ENCODE data around the gene DHRS9. TPM values are rescaled to one million over a fixed set of nuclear protein-coding genes. Genes with fewer than 3 reads are reported as not detected.

The DHRS9 gene
- total and polyA plus RNA-seq, 2 experiments from 2014 or later = not detected

GRCh38 chr2:169087757-169088379 is 18.5 kb downstream of the DHRS9 start:
- Mint-ChIP-seq H3K4me1 (peaks cover 12% of the 10 kb centered on the region; the same call in 2 of the 3 replicates), H3K4me3 (no peak overlapping the region), H3K36me3 (ENCODE audit: low read depth) (no peaks in the 10 kb centered on the region), H3K27me3 (ENCODE audit: insufficient read depth, low read depth, poor library complexity) (no peaks in the 10 kb centered on the region), H3K27ac (no peak overlapping the region), H3K9me3 (no peaks in the 10 kb centered on the region)
- Histone ChIP-seq H3K36me3 (ENCODE audit: insufficient read depth) (no peaks in the 10 kb centered on the region), H3F3A (replicated peaks; ENCODE audit: low read depth) (no peaks in the 10 kb centered on the region), H2AFZ (peak overlapping the region; percentile 57; the same call in 1 of the 2 replicates), H3K27ac (ENCODE audit: low read depth) (no peak overlapping the region), H3K27me3 (ENCODE audit: insufficient read depth) (no peaks in the 10 kb centered on the region), H3K4me3 (no peak overlapping the region), H3K79me2 (replicated peaks; ENCODE audit: insufficient read depth) (no peaks in the 10 kb centered on the region), H3K4me1 (ENCODE audit: insufficient read depth) (no peaks in the 10 kb centered on the region), H3K9me2 (ENCODE audit: insufficient read depth) (peaks cover 7% of the 10 kb centered on the region; the same call in 1 of the 2 replicates), H4K20me1 (replicated peaks; ENCODE audit: insufficient read depth) (no peaks in the 10 kb centered on the region), H3K4me2 (no peak overlapping the region)
- peak; percentile 32 for DNase-seq (ENCODE audit: low spot score)
- TF ChIP-seq POLR2AphosphoS5 (IDR thresholded peaks at IDR 0.05; ENCODE audit: low read depth) = no peak
- TF ChIP-seq CTCF (conservative IDR thresholded peaks at IDR 0.05; ENCODE audit: low read depth in 2 of 2) = peak; percentile 15 to 42; a peak in 2 of 4 replicates
- peak; percentile 89 for ATAC-seq

- no peak for TF ChIP-seq STAT1 (IDR thresholded peaks at IDR 0.05; ENCODE audit: unreplicated experiment)
- TF ChIP-seq ZNF114 (CRISPR knock-in tag; IDR thresholded peaks at IDR 0.05) = no peak
- no peak for TF ChIP-seq CTCF (conservative IDR thresholded peaks at IDR 0.05; ENCODE audit: low read depth in 2 of 2)
- no peak for TF ChIP-seq EZH2phosphoT487 (IDR thresholded peaks at IDR 0.05; ENCODE audit: unreplicated experiment)
- TF ChIP-seq ZNF331 (CRISPR knock-in tag; IDR thresholded peaks at IDR 0.05; ENCODE audit: low read depth) = no peak
- no peak for TF ChIP-seq REST (IDR thresholded peaks at IDR 0.05; ENCODE audit: unreplicated experiment)
- H3K4me3 ChIP-seq = no peak overlapping the region
- H3K4me1 Mint-ChIP-seq = peaks cover 12% of the 10 kb centered on the region; the same call in 2 of the 3 replicates
- no peaks in the 10 kb centered on the region for H3K4me1 ChIP-seq (ENCODE audit: insufficient read depth)
- H3K36me3 Mint-ChIP-seq (ENCODE audit: low read depth) = no peaks in the 10 kb centered on the region
- H3K4me3 Mint-ChIP-seq = no peak overlapping the region
- H4K20me1 ChIP-seq (replicated peaks; ENCODE audit: insufficient read depth) = no peaks in the 10 kb centered on the region
- H3K9me3 Mint-ChIP-seq = no peaks in the 10 kb centered on the region
- H3K36me3 ChIP-seq (ENCODE audit: insufficient read depth) = no peaks in the 10 kb centered on the region
- no peak overlapping the region; the same call in 1 of the 2 replicates for H3K27ac Mint-ChIP-seq
- DNase-seq (ENCODE audit: low spot score) (no peak), ATAC-seq (no peak)
- H3F3A ChIP-seq (replicated peaks; ENCODE audit: low read depth) = no peaks in the 10 kb centered on the region
- H3K79me2 ChIP-seq (replicated peaks; ENCODE audit: insufficient read depth) = no peaks in the 10 kb centered on the region
- no peak overlapping the region for H3K4me2 ChIP-seq
- H3K9me2 ChIP-seq (ENCODE audit: insufficient read depth) = peaks cover 13% of the 10 kb centered on the region; the same call in 1 of the 2 replicates
- H3K27me3 Mint-ChIP-seq (ENCODE audit: insufficient read depth, low read depth, poor library complexity) = no peaks in the 10 kb centered on the region
- H3K27ac ChIP-seq (ENCODE audit: low read depth) = no peak overlapping the region
- H2AFZ ChIP-seq = no peak overlapping the region
- H3K27me3 ChIP-seq (ENCODE audit: insufficient read depth) = no peaks in the 10 kb centered on the region
Measured at GRCh38 chr2:169089182-169089581, 19.8 kb downstream of the DHRS9 start.
